GM12878 (cell line): ENCODE data around the gene GPR158. TPM values are rescaled to one million over a fixed set of nuclear protein-coding genes. Genes with fewer than 3 reads are reported as not detected.

Experiments
- ATAC-seq: fragments of 200-7000 bp; cut with Tn5 transposase; 3 replicates; pipeline ENCODE4 v1.9.1; 2020; ENCODE audit warnings: mild to moderate bottlenecking, moderate library complexity
- BruUV-seq: library from RNA; stranded (reverse); fragments of 400-500 nt; replicated peaks from 2 replicates; lab custom pipeline; 2021; lab: Mats Ljungman, UMichigan
- CTCF ChIA-PET: fragments of 300-600 bp; sonication (Branson Sonifier 250); formaldehyde crosslinking; extraction: SDS; loops from one replicate; lab custom pipeline; 2021; ENCODE audit warnings: inconsistent platforms; lab: Yijun Ruan, JAX
- POLR2A ChIA-PET: fragments of 350-600 bp; formaldehyde crosslinking; extraction: SDS; loops from one replicate; lab custom pipeline; 2021; ENCODE audit warnings: inconsistent platforms; lab: Charles Lee
- RAD21 ChIA-PET: fragments of 300-600 bp; sonication (Branson Sonifier 250); formaldehyde crosslinking; loops from one replicate; lab custom pipeline; 2023; ENCODE audit warnings: antibody characterized with exemption; ENCODE audit not compliant: unreplicated experiment; lab: Charles Lee
- SMC1A ChIA-PET: fragments of 300-600 bp; sonication (Branson Sonifier 250); formaldehyde crosslinking; loops from one replicate; lab custom pipeline; 2023; ENCODE audit not compliant: unreplicated experiment, uncharacterized antibody; lab: Charles Lee
- DNase-seq: peaks from one replicate; pipeline ENCODE4 v3.0.0-alpha.2; 2011; ENCODE audit warnings: low read depth, low spot score
- FAIRE-seq: peaks from 3 replicates; lab custom pipeline; 2011; peaks lifted over from hg19 to GRCh38; lab: Jason Lieb, UNC
- H2AFZ ChIP-seq: 2 replicates; pipeline ENCODE4 v1.6.0; 2011; ENCODE audit warnings: low read depth, low read length, control low read depth; ENCODE audit not compliant: control insufficient read depth
- H3K27ac ChIP-seq: 2 replicates; pipeline ENCODE4 v1.5.1; 2011; ENCODE audit warnings: control low read depth; ENCODE audit not compliant: control insufficient read depth, insufficient read depth
- H3K27me3 ChIP-seq, 2 experiments: replicated peaks in 1 of 2; 2 replicates each; pipeline versions ENCODE4 v1.6.0 to v1.6.1; 2011; ENCODE audit warnings: low read length in 1 of 2; ENCODE audit not compliant: control insufficient read depth in 2 of 2, insufficient read depth in 2 of 2
- H3K36me3 ChIP-seq, 2 experiments: 2 replicates each; pipeline ENCODE4 v1.5.1; 2011; ENCODE audit warnings: low read length in 1 of 2; ENCODE audit not compliant: control insufficient read depth in 2 of 2, insufficient read depth in 2 of 2
- H3K4me1 ChIP-seq: 2 replicates; pipeline ENCODE4 v1.6.1; 2011; ENCODE audit warnings: mild to moderate bottlenecking, low read length, moderate library complexity, mixed read lengths; ENCODE audit not compliant: control insufficient read depth, insufficient read depth
- H3K4me2 ChIP-seq: 2 replicates; pipeline ENCODE4 v1.6.0; 2011; ENCODE audit warnings: control low read depth; ENCODE audit not compliant: control insufficient read depth, insufficient read depth
- H3K4me3 ChIP-seq: fragments of 200-600 bp; sonication (generic); 2 replicates; pipeline ENCODE4 v1.5.1; 2016
- H3K79me2 ChIP-seq: 2 replicates; pipeline ENCODE4 v1.6.0; 2011; ENCODE audit warnings: low read length; ENCODE audit not compliant: control insufficient read depth, insufficient read depth
- H3K9ac ChIP-seq: 2 replicates; pipeline ENCODE4 v1.8.0; 2011; ENCODE audit warnings: low read length, control low read depth, mixed read lengths; ENCODE audit not compliant: control insufficient read depth, insufficient read depth
- H3K9me3 ChIP-seq: replicated peaks from 3 replicates; pipeline ENCODE4 v1.5.1; 2011; ENCODE audit warnings: mild to moderate bottlenecking, low read length; ENCODE audit not compliant: control insufficient read depth, insufficient read depth
- H4K20me1 ChIP-seq: 2 replicates; pipeline ENCODE4 v1.6.0; 2011; ENCODE audit not compliant: control insufficient read depth, insufficient read depth
- CHD1 ChIP-seq: IDR thresholded peaks from 2 replicates; pipeline ENCODE4 v1.6.1; 2012; ENCODE audit warnings: low read depth, low read length, improper control_type of control experiment
- SMAD1 ChIP-seq: fragments of 450-650 bp; IDR thresholded peaks from 2 replicates; pipeline ENCODE4 v1.6.1; 2018; ENCODE audit warnings: mild to moderate bottlenecking, low read depth; ENCODE audit not compliant: partially characterized antibody
- USF1 ChIP-seq: IDR thresholded peaks from 2 replicates; pipeline ENCODE4 v1.6.1; 2011; ENCODE audit warnings: borderline replicate concordance, low read depth, mild to moderate bottlenecking, moderate library complexity, mixed read lengths, low read length; ENCODE audit not compliant: insufficient read depth; ENCODE audit errors: extremely low read length
- ZNF687 ChIP-seq: fragments of 450-650 bp; IDR thresholded peaks from 2 replicates; pipeline ENCODE4 v1.6.1; 2017; ENCODE audit warnings: mild to moderate bottlenecking, moderate library complexity
- WGBS: methylation state at CpG from one replicate; pipeline ENCODE4 v1.1.6; 2016; ENCODE audit warnings: low lambda C conversion rate; ENCODE audit not compliant: insufficient replicate concordance, insufficient coverage; ENCODE audit errors: missing lambda C conversion rate; 5-methylcytosine and 5-hydroxymethylcytosine counted together
- in situ Hi-C: fragments of 300-500 bp; cut with MboI; formaldehyde crosslinking; loops from 9 replicates; pipeline ENCODE4 v1.14.3; 2018; ENCODE audit warnings: mixed read lengths
- intact Hi-C: fragments of 100-400 bp; cut with micrococcal nuclease; formaldehyde crosslinking; loops from one replicate; pipeline ENCODE4 v1.14.2; 2022; ENCODE audit not compliant: unreplicated experiment
- polyA plus RNA-seq, 11 experiments: library from polyadenylated mRNA; depleted of rRNA in 4 of 11; unstranded in 6 of 11; stranded (reverse) in 5 of 11; fragments of >200 nt; fragmentation: Nextera tagmentation in 4 of 11; fragmentation: Illumina TruSeq in 1 of 11; extraction: Ambion mirVana in 4 of 11; extraction: Trizol in 1 of 11; gene quantifications; 1 replicate in 1 of 11; 2 replicates in 10 of 11; pipeline versions ENCODE4 v1.2.1 to v1.2.3, GENCODE V29; 2011 to 2016; ENCODE audit warnings: inconsistent platforms in 2 of 11, missing spikeins in 2 of 11, low read depth in 1 of 11
- total RNA-seq, 4 experiments: library from RNA; depleted of rRNA in 3 of 4; stranded (reverse); fragments of >200 nt in 3 of 4; fragmentation: Illumina TruSeq in 1 of 4; extraction: Trizol in 1 of 4; gene quantifications; 2 replicates each; pipeline versions ENCODE4 v1.2.1 to v1.2.3, GENCODE V29; 2013 to 2021

Gene GPR158
- total and polyA plus RNA-seq, 10 of the 15 experiments (the other 5 are each of a cell fraction or from before 2014, with no cell fraction given), result not detected

- SMC1A ChIA-PET, result no interaction called here
- no peak for FAIRE-seq
- TF ChIP-seq SMAD1, result no peak
- TF ChIP-seq USF1, result no peak
- no peak for TF ChIP-seq ZNF687
- TF ChIP-seq CHD1, result no peak
Measured at GRCh38 chr10:25356609-25357008, 181.8 kb downstream of the GPR158 start.

More at GRCh38 chr10:25356609-25357008, 181.8 kb downstream of the GPR158 start:
- H2AFZ ChIP-seq, result no peak overlapping the region
- no peaks in the 10 kb centered on the region for H3K27me3 ChIP-seq
- no peaks in the 10 kb centered on the region for H3K79me2 ChIP-seq
- ChIA-PET RAD21 (no interaction called here), CTCF (no interaction called here), POLR2A (no interaction called here)
- BruUV-seq, result no TSS peak
- H3K27ac ChIP-seq, result no peak overlapping the region
- no peak overlapping the region for H3K4me2 ChIP-seq
- no peaks in the 10 kb centered on the region for H3K4me1 ChIP-seq
- no peaks in the 10 kb centered on the region for H3K36me3 ChIP-seq
- DNase-seq, result no peak
- H3K4me3 ChIP-seq, result no peak overlapping the region
- no peaks in the 10 kb centered on the region for H3K9me3 ChIP-seq
- in situ Hi-C loops, result no loop called here
- no peaks in the 10 kb centered on the region for H4K20me1 ChIP-seq
- WGBS, result 31% methylated on average over 2 of the region's 2 CpGs
- intact Hi-C loops, result no loop called here
- H3K9ac ChIP-seq, result no peak overlapping the region
- no peak for ATAC-seq
